ENCODE measurements around the gene LPAR6. TPM values are rescaled to one million over a fixed set of nuclear protein-coding genes. Genes with fewer than 3 reads are reported as not detected.
"Not testable (repeated sequence)": the region's sequence is repeated elsewhere in the genome, so short reads cannot be mapped to it uniquely, and the experiment has no call there.

LPAR6 gene
- total RNA-seq: 10 to 100 TPM; 32.0 to 53.0 TPM

GRCh38 chr13:48412881-48413351 is at the start of gene LPAR6:
Gene LPAR6 (minus strand): TSS chr13:48413113. CDS start chr13:48412423, 690 bp downstream.
- CTCF ChIA-PET: interaction anchor here (0.6 to 1.0 kb wide), 4 partner anchors 79 to 324 kb away, joined by 3 read pairs; no protein-coding TSS in a partner anchor
- DNase-seq (peak; percentile 45), ATAC-seq (peak; percentile 50)
- Mint-ChIP-seq H3K9me3 (ENCODE audit: low read depth) (peaks cover 6% of the 10 kb centered on the region), H3K4me3 (peak within 1 kb of the TSS; percentile 95), H3K27me3 (no peaks in the 10 kb centered on the region), H3K4me1 (peaks cover 42% of the 10 kb centered on the region), H3K27ac (peak within 1 kb of the TSS; percentile 93), H3K36me3 (peaks cover 66% of the 10 kb centered on the region)

GRCh38 chr13:48457578-48458242 is 44.8 kb upstream of the LPAR6 start:
- no peak overlapping the region for H3K27ac Mint-ChIP-seq
- H3K4me3 Mint-ChIP-seq: no peak overlapping the region
- CTCF ChIA-PET: no interaction called here
- no peak for DNase-seq
- peaks cover 6% of the 10 kb centered on the region for H3K9me3 Mint-ChIP-seq (ENCODE audit: low read depth)
- no peaks in the 10 kb centered on the region for H3K27me3 Mint-ChIP-seq
- ATAC-seq: no peak
- peaks cover 68% of the 10 kb centered on the region for H3K36me3 Mint-ChIP-seq
- H3K4me1 Mint-ChIP-seq: peaks cover 5% of the 10 kb centered on the region

GRCh38 chr13:48456546-48456945 is 43.6 kb upstream of the LPAR6 start:
- Mint-ChIP-seq H3K4me3 (no peak overlapping the region), H3K27me3 (no peaks in the 10 kb centered on the region), H3K9me3 (ENCODE audit: low read depth) (peaks cover 14% of the 10 kb centered on the region), H3K27ac (no peak overlapping the region), H3K4me1 (peaks cover 10% of the 10 kb centered on the region), H3K36me3 (peaks cover 72% of the 10 kb centered on the region)
- ATAC-seq: no peak
- CTCF ChIA-PET: no interaction called here
- no peak for DNase-seq

- not testable (repeated sequence) for H3K4me3 Mint-ChIP-seq, H3K27me3 Mint-ChIP-seq, H3K27ac Mint-ChIP-seq, ATAC-seq, DNase-seq
- peaks cover 66% of the 10 kb centered on the region for H3K36me3 Mint-ChIP-seq
- peaks cover 23% of the 10 kb centered on the region for H3K9me3 Mint-ChIP-seq (ENCODE audit: low read depth)
- CTCF ChIA-PET: interaction anchor here (1.3 kb wide), 1 partner anchor 32 kb away, joined by 3 read pairs; no protein-coding TSS in a partner anchor
- H3K4me1 Mint-ChIP-seq: peaks cover 38% of the 10 kb centered on the region
Observed at GRCh38 chr13:48451196-48451595, 38.3 kb upstream of the LPAR6 start.

GRCh38 chr13:48449656-48450055 is 36.7 kb upstream of the LPAR6 start:
- peaks cover 38% of the 10 kb centered on the region for H3K4me1 Mint-ChIP-seq
- peaks cover 59% of the 10 kb centered on the region for H3K36me3 Mint-ChIP-seq
- ATAC-seq (no peak), DNase-seq (no peak)
- peak overlapping the region; percentile 69 for H3K27ac Mint-ChIP-seq
- no peaks in the 10 kb centered on the region for H3K27me3 Mint-ChIP-seq
- peaks cover 23% of the 10 kb centered on the region for H3K9me3 Mint-ChIP-seq (ENCODE audit: low read depth)
- no peak overlapping the region for H3K4me3 Mint-ChIP-seq
- CTCF ChIA-PET: interaction anchor here (1.3 kb wide), 1 partner anchor 34 kb away, joined by 3 read pairs; no protein-coding TSS in a partner anchor

GRCh38 chr13:48448959-48449614 is 36.2 kb upstream of the LPAR6 start:
- Mint-ChIP-seq H3K27ac (peak overlapping the region; percentile 69), H3K9me3 (ENCODE audit: low read depth) (peaks cover 23% of the 10 kb centered on the region), H3K4me1 (peaks cover 43% of the 10 kb centered on the region), H3K36me3 (peaks cover 60% of the 10 kb centered on the region), H3K27me3 (no peaks in the 10 kb centered on the region), H3K4me3 (peak overlapping the region; percentile 32)
- CTCF ChIA-PET: no interaction called here
- ATAC-seq (peak; percentile 39), DNase-seq (peak; percentile 57)

GRCh38 chr13:48448285-48448958 is 35.5 kb upstream of the LPAR6 start:
- DNase-seq (no peak), ATAC-seq (no peak)
- H3K4me1 Mint-ChIP-seq: peaks cover 47% of the 10 kb centered on the region
- CTCF ChIA-PET: no interaction called here
- H3K36me3 Mint-ChIP-seq: peaks cover 54% of the 10 kb centered on the region
- H3K9me3 Mint-ChIP-seq (ENCODE audit: low read depth): peaks cover 21% of the 10 kb centered on the region
- H3K27me3 Mint-ChIP-seq: no peaks in the 10 kb centered on the region
- peak overlapping the region; percentile 69 for H3K27ac Mint-ChIP-seq
- no peak overlapping the region for H3K4me3 Mint-ChIP-seq

- Mint-ChIP-seq H3K36me3 (peaks cover 41% of the 10 kb centered on the region), H3K27ac (no peak overlapping the region), H3K9me3 (ENCODE audit: low read depth) (peaks cover 8% of the 10 kb centered on the region), H3K27me3 (no peaks in the 10 kb centered on the region), H3K4me3 (no peak overlapping the region), H3K4me1 (peaks cover 39% of the 10 kb centered on the region)
- CTCF ChIA-PET: no interaction called here
- DNase-seq (no peak), ATAC-seq (peak; percentile 28)
Observed at GRCh38 chr13:48446464-48446863, 33.6 kb upstream of the LPAR6 start.

GRCh38 chr13:48443442-48444208 is 30.7 kb upstream of the LPAR6 start:
- Mint-ChIP-seq H3K27me3 (no peaks in the 10 kb centered on the region), H3K27ac (peak overlapping the region; percentile 58), H3K9me3 (ENCODE audit: low read depth) (no peaks in the 10 kb centered on the region), H3K4me3 (no peak overlapping the region), H3K36me3 (peaks cover 23% of the 10 kb centered on the region), H3K4me1 (peaks cover 18% of the 10 kb centered on the region)
- ATAC-seq (peak; percentile 65), DNase-seq (no peak)
- CTCF ChIA-PET: interaction anchor here (0.8 to 1.5 kb wide), 3 partner anchors 42 to 317 kb away, joined by 3 to 4 read pairs (median 3); no protein-coding TSS in a partner anchor

- H3K4me1 Mint-ChIP-seq: peaks cover 12% of the 10 kb centered on the region
- CTCF ChIA-PET: no interaction called here
- ATAC-seq (no peak), DNase-seq (no peak)
- peaks cover 33% of the 10 kb centered on the region for H3K36me3 Mint-ChIP-seq
- H3K9me3 Mint-ChIP-seq (ENCODE audit: low read depth): peaks cover 1% of the 10 kb centered on the region
- no peaks in the 10 kb centered on the region for H3K27me3 Mint-ChIP-seq
- no peak overlapping the region for H3K27ac Mint-ChIP-seq
- H3K4me3 Mint-ChIP-seq: no peak overlapping the region
Observed at GRCh38 chr13:48437371-48437770, 24.5 kb upstream of the LPAR6 start.

- no peak for ATAC-seq
- CTCF ChIA-PET: interaction anchor here (0.7 kb wide), 1 partner anchor 97 kb away, joined by 3 read pairs; no protein-coding TSS in a partner anchor
- Mint-ChIP-seq H3K4me3 (no peak overlapping the region), H3K4me1 (peaks cover 14% of the 10 kb centered on the region), H3K9me3 (ENCODE audit: low read depth) (peaks cover 1% of the 10 kb centered on the region), H3K27ac (no peak overlapping the region), H3K36me3 (peaks cover 36% of the 10 kb centered on the region), H3K27me3 (no peaks in the 10 kb centered on the region)
- DNase-seq: no peak
Observed at GRCh38 chr13:48436661-48437288, 23.9 kb upstream of the LPAR6 start.

- Mint-ChIP-seq H3K27me3 (no peaks in the 10 kb centered on the region), H3K36me3 (peaks cover 38% of the 10 kb centered on the region), H3K27ac (no peak overlapping the region), H3K4me3 (no peak overlapping the region), H3K4me1 (peaks cover 24% of the 10 kb centered on the region), H3K9me3 (ENCODE audit: low read depth) (peaks cover 1% of the 10 kb centered on the region)
- ATAC-seq: no peak
- DNase-seq: no peak
- CTCF ChIA-PET: interaction anchor here (0.5 kb wide), 1 partner anchor 158 kb away, joined by 4 read pairs; no protein-coding TSS in a partner anchor
Observed at GRCh38 chr13:48434200-48434599, 21.3 kb upstream of the LPAR6 start.

All from activated CD8-positive, alpha-beta memory T cell treated with anti-CD3 and anti-CD28 coated beads, Interleukin-2, amount 10 ng/mL, durations not matched to agents 7 days and 5 days (primary cell).